CD8-positive, alpha-beta memory T cell (primary cell): ENCODE results near the gene ENHO. TPM values are rescaled to one million over a fixed set of nuclear protein-coding genes. Genes with fewer than 3 reads are reported as not detected.
"Not testable (repeated sequence)": the region's sequence is repeated elsewhere in the genome, so short reads cannot be mapped to it uniquely, and the experiment has no call there.

Experiments
- CTCF ChIA-PET: fragments of 350-600 bp; sonication (Branson Sonifier 250); formaldehyde crosslinking; loops from one replicate; lab custom pipeline; 2021; ENCODE audit warnings: antibody characterized with exemption; lab: Charles Lee
- POLR2A ChIA-PET: fragments of 350-600 bp; sonication (Branson Sonifier 250); formaldehyde crosslinking; loops from one replicate; lab custom pipeline; 2021; ENCODE audit warnings: antibody characterized with exemption; lab: Charles Lee
- DNase-seq, 5 donors: peaks; one replicate each; pipeline versions ENCODE4 v3.0.0 to v3.0.0-alpha.2; 2020 to 2022; ENCODE audit warnings: mixed read lengths in 1 of 5
- H3K27ac ChIP-seq: one replicate; pipeline ENCODE4 v1.7.0; 2013; ENCODE audit warnings: low read depth, mild to moderate bottlenecking, low read length, moderate library complexity
- H3K27me3 ChIP-seq: 2 replicates; pipeline ENCODE4 v1.7.0; 2013; ENCODE audit warnings: low read length, mild to moderate bottlenecking; ENCODE audit not compliant: insufficient read depth, poor library complexity, severe bottlenecking
- H3K36me3 ChIP-seq: 2 replicates; pipeline ENCODE4 v1.7.0; 2013; ENCODE audit warnings: mild to moderate bottlenecking, low read length, moderate library complexity; ENCODE audit not compliant: insufficient read depth
- H3K4me1 ChIP-seq: 2 replicates; pipeline ENCODE4 v1.7.0; 2013; ENCODE audit warnings: mild to moderate bottlenecking, low read length, moderate library complexity; ENCODE audit not compliant: insufficient read depth
- H3K4me3 ChIP-seq: 2 replicates; pipeline ENCODE4 v1.7.0; 2013; ENCODE audit warnings: mild to moderate bottlenecking, low read length
- H3K9me3 ChIP-seq: 2 replicates; pipeline ENCODE4 v1.7.0; 2013; ENCODE audit warnings: mild to moderate bottlenecking, low read length
- H3K27ac Mint-ChIP-seq, 8 donors: one replicate each; pipeline ENCODE4 v1.8.0; 2020 to 2021; ENCODE audit warnings: mixed read lengths in 8 of 8, mild to moderate bottlenecking in 6 of 8, inconsistent platforms in 3 of 8, moderate library complexity in 3 of 8
- H3K27me3 Mint-ChIP-seq, 2 donors: one replicate each; pipeline ENCODE4 v1.8.0; 2020 to 2021; ENCODE audit warnings: mixed read lengths in 2 of 2, mild to moderate bottlenecking in 1 of 2, moderate library complexity in 1 of 2
- H3K36me3 Mint-ChIP-seq, 3 donors: one replicate each; pipeline ENCODE4 v1.8.0; 2020 to 2021; ENCODE audit warnings: mixed read lengths in 3 of 3, inconsistent platforms in 1 of 3, mild to moderate bottlenecking in 1 of 3
- H3K4me1 Mint-ChIP-seq, 3 donors: one replicate each; pipeline ENCODE4 v1.8.0; 2020 to 2021; ENCODE audit warnings: mixed read lengths in 3 of 3, inconsistent platforms in 1 of 3, mild to moderate bottlenecking in 1 of 3
- H3K4me3 Mint-ChIP-seq, 7 donors: one replicate each; pipeline ENCODE4 v1.8.0; 2020 to 2021; ENCODE audit warnings: mixed read lengths in 7 of 7, mild to moderate bottlenecking in 6 of 7, moderate library complexity in 4 of 7, inconsistent platforms in 2 of 7
- H3K9me3 Mint-ChIP-seq, 5 donors: one replicate each; pipeline ENCODE4 v1.8.0; 2020 to 2022; ENCODE audit warnings: mixed read lengths in 5 of 5, mild to moderate bottlenecking in 3 of 5, moderate library complexity in 2 of 5, inconsistent platforms in 1 of 5
- polyA plus RNA-seq: library from polyadenylated mRNA; unstranded; fragments of 300-500 nt; fragmentation: Illumina TruSeq; gene quantifications from one replicate; pipeline ENCODE4 v1.2.3, GENCODE V29; 2021
- total RNA-seq, 2 experiments: library from RNA; stranded (reverse); gene quantifications; one replicate each; pipeline ENCODE4 v1.2.3, GENCODE V29; 2021

ENHO gene
- total and polyA plus RNA-seq, 3 experiments from 2014 or later = 0.35 to 0.39 TPM; not detected in 1

- Histone ChIP-seq H3K36me3 (no peaks in the 10 kb centered on the region), H3K4me3 (no peak overlapping the region), H3K9me3 (no peaks in the 10 kb centered on the region), H3K27ac (no peak overlapping the region), H3K4me1 (no peaks in the 10 kb centered on the region), H3K27me3 (no peaks in the 10 kb centered on the region)
- no peaks in the 10 kb centered on the region for H3K4me1 Mint-ChIP-seq
- ChIA-PET CTCF (interaction anchor here (0.7 to 1.2 kb wide), 2 partner anchors 87 to 101 kb away, joined by 4 to 5 read pairs; no protein-coding TSS in a partner anchor), POLR2A (no interaction called here)
- no peak overlapping the region for H3K4me3 Mint-ChIP-seq
- peaks cover 29 to 59% of the 10 kb centered on the region in 2 donors for H3K27me3 Mint-ChIP-seq
- H3K36me3 Mint-ChIP-seq = no peaks in the 10 kb centered on the region
- no peak overlapping the region for H3K27ac Mint-ChIP-seq
- no peaks in the 10 kb centered on the region for H3K9me3 Mint-ChIP-seq
- no peak for DNase-seq
Measured at GRCh38 chr9:34490360-34490759, 32.4 kb downstream of the ENHO start.

- no peaks in the 10 kb centered on the region for H3K36me3 Mint-ChIP-seq
- no peaks in the 10 kb centered on the region for H3K9me3 Mint-ChIP-seq
- no peaks in the 10 kb centered on the region for H3K4me1 Mint-ChIP-seq
- no peaks in the 10 kb centered on the region for H3K4me1 ChIP-seq
- H3K27ac ChIP-seq = no peak overlapping the region
- ChIA-PET POLR2A (no interaction called here), CTCF (no interaction called here)
- no peak for DNase-seq
- no peak overlapping the region for H3K4me3 ChIP-seq
- H3K4me3 Mint-ChIP-seq = no peak overlapping the region
- H3K27ac Mint-ChIP-seq = no peak overlapping the region
- no peaks in the 10 kb centered on the region for H3K27me3 ChIP-seq
- no peaks in the 10 kb centered on the region for H3K9me3 ChIP-seq
- peaks cover 18 to 39% of the 10 kb centered on the region in 2 donors for H3K27me3 Mint-ChIP-seq
- no peaks in the 10 kb centered on the region for H3K36me3 ChIP-seq
Measured at GRCh38 chr9:34486572-34486971, 36.2 kb downstream of the ENHO start.

GRCh38 chr9:34485822-34486221 lies 37.0 kb downstream of the ENHO start:
- no peak overlapping the region for H3K4me3 Mint-ChIP-seq
- CTCF ChIA-PET = no interaction called here

GRCh38 chr9:34484678-34485077 lies 38.1 kb downstream of the ENHO start:
- H3K4me1 ChIP-seq = no peaks in the 10 kb centered on the region
- no peaks in the 10 kb centered on the region for H3K27me3 ChIP-seq
- Mint-ChIP-seq H3K4me1 (no peaks in the 10 kb centered on the region), H3K9me3 (no peaks in the 10 kb centered on the region), H3K27ac (no peak overlapping the region), H3K4me3 (no peak overlapping the region), H3K36me3 (no peaks in the 10 kb centered on the region), H3K27me3 (peaks cover 14 to 31% of the 10 kb centered on the region in 2 donors)
- H3K27ac ChIP-seq = no peak overlapping the region
- ChIA-PET POLR2A (no interaction called here), CTCF (interaction anchor here (1.5 kb wide), 1 partner anchor 81 kb away, joined by 4 read pairs; no protein-coding TSS in a partner anchor)
- DNase-seq = no peak
- H3K4me3 ChIP-seq = no peak overlapping the region
- no peaks in the 10 kb centered on the region for H3K36me3 ChIP-seq
- no peaks in the 10 kb centered on the region for H3K9me3 ChIP-seq

More at GRCh38 chr9:34485822-34486221, 37.0 kb downstream of the ENHO start:
- Histone ChIP-seq H3K4me1 (no peaks in the 10 kb centered on the region), H3K36me3 (no peaks in the 10 kb centered on the region), H3K4me3 (no peak overlapping the region), H3K27me3 (no peaks in the 10 kb centered on the region), H3K9me3 (no peaks in the 10 kb centered on the region), H3K27ac (no peak overlapping the region)
- Mint-ChIP-seq H3K27ac (no peak overlapping the region), H3K27me3 (peaks cover 16 to 36% of the 10 kb centered on the region in 2 donors), H3K9me3 (no peaks in the 10 kb centered on the region), H3K36me3 (no peaks in the 10 kb centered on the region), H3K4me1 (no peaks in the 10 kb centered on the region)
- POLR2A ChIA-PET = no interaction called here
- DNase-seq = no peak

- H3K27me3 ChIP-seq, CTCF ChIA-PET, H3K4me1 Mint-ChIP-seq, H3K27ac Mint-ChIP-seq, H3K4me3 Mint-ChIP-seq, H3K9me3 ChIP-seq, DNase-seq, H3K4me1 ChIP-seq, POLR2A ChIA-PET, H3K9me3 Mint-ChIP-seq, H3K4me3 ChIP-seq, H3K36me3 Mint-ChIP-seq, H3K36me3 ChIP-seq, H3K27ac ChIP-seq: not testable (repeated sequence)
- peaks cover 9 to 24% of the 10 kb centered on the region in 2 donors for H3K27me3 Mint-ChIP-seq
Measured at GRCh38 chr9:34482746-34483145, 40.0 kb downstream of the ENHO start.

GRCh38 chr9:34481620-34482019 lies 41.2 kb downstream of the ENHO start:
- H3K36me3 Mint-ChIP-seq, H3K9me3 Mint-ChIP-seq, H3K4me3 ChIP-seq, DNase-seq, H3K36me3 ChIP-seq, H3K4me3 Mint-ChIP-seq, H3K9me3 ChIP-seq, H3K27me3 ChIP-seq, CTCF ChIA-PET, H3K27ac Mint-ChIP-seq, H3K27ac ChIP-seq, H3K4me1 Mint-ChIP-seq, H3K4me1 ChIP-seq, POLR2A ChIA-PET: not testable (repeated sequence)
- peaks cover 5 to 21% of the 10 kb centered on the region in 2 donors for H3K27me3 Mint-ChIP-seq

- Histone ChIP-seq H3K27ac (no peak overlapping the region), H3K4me3 (no peak overlapping the region), H3K27me3 (no peaks in the 10 kb centered on the region), H3K9me3 (no peaks in the 10 kb centered on the region), H3K4me1 (no peaks in the 10 kb centered on the region), H3K36me3 (no peaks in the 10 kb centered on the region)
- H3K27me3 Mint-ChIP-seq = peaks cover 6 to 36% of the 10 kb centered on the region in 2 donors
- H3K4me3 Mint-ChIP-seq = no peak overlapping the region
- POLR2A ChIA-PET = no interaction called here
- CTCF ChIA-PET = interaction anchor here (1.6 kb wide), 1 partner anchor 13 kb away, joined by 4 read pairs; no protein-coding TSS in a partner anchor
- no peak for DNase-seq
- no peaks in the 10 kb centered on the region for H3K36me3 Mint-ChIP-seq
- no peaks in the 10 kb centered on the region for H3K9me3 Mint-ChIP-seq
- H3K4me1 Mint-ChIP-seq = no peaks in the 10 kb centered on the region
- H3K27ac Mint-ChIP-seq = no peak overlapping the region
Measured at GRCh38 chr9:34479431-34479866, 43.3 kb downstream of the ENHO start.

GRCh38 chr9:34477541-34477940 lies 45.2 kb downstream of the ENHO start:
- no peaks in the 10 kb centered on the region for H3K36me3 ChIP-seq
- no peak overlapping the region for H3K4me3 ChIP-seq
- DNase-seq = no peak
- POLR2A ChIA-PET = no interaction called here
- CTCF ChIA-PET = no interaction called here
- no peak overlapping the region for H3K27ac ChIP-seq
- no peaks in the 10 kb centered on the region for H3K4me1 ChIP-seq
- peaks cover 6 to 36% of the 10 kb centered on the region in 2 donors for H3K27me3 Mint-ChIP-seq
- H3K27ac Mint-ChIP-seq = no peak overlapping the region
- H3K36me3 Mint-ChIP-seq = no peaks in the 10 kb centered on the region
- no peaks in the 10 kb centered on the region for H3K27me3 ChIP-seq
- H3K9me3 ChIP-seq = no peaks in the 10 kb centered on the region
- H3K9me3 Mint-ChIP-seq = no peaks in the 10 kb centered on the region
- H3K4me3 Mint-ChIP-seq = no peak overlapping the region
- H3K4me1 Mint-ChIP-seq = no peaks in the 10 kb centered on the region
